Tibial nerve (tissue), 4 donors: Measurements from ENCODE around the gene TATDN3. TPM values are rescaled to one million over a fixed set of nuclear protein-coding genes. Genes with fewer than 3 reads are reported as not detected.

Source experiments
- DNase-seq, 2 donors: peaks; one replicate each; pipeline ENCODE4 v3.0.0-alpha.2; 2019; ENCODE audit warnings: low spot score in 2 of 2
- H3K27ac ChIP-seq, 4 donors: fragments of 200-600 bp; sonication (generic) in 3 of 4; one replicate each; pipeline ENCODE4 v1.5.1; 2017 to 2019; ENCODE audit warnings: mild to moderate bottlenecking in 1 of 4
- H3K27me3 ChIP-seq, 2 donors: fragments of 200-600 bp; sonication (generic) in 1 of 2; one replicate each; pipeline versions ENCODE4 v1.5.1 to v1.6.0; 2017 to 2019
- H3K36me3 ChIP-seq, 3 donors: fragments of 200-600 bp; sonication (generic); one replicate each; pipeline ENCODE4 v1.5.1; 2018 to 2019
- H3K4me1 ChIP-seq, 4 donors: fragments of 200-600 bp; sonication (generic) in 3 of 4; one replicate each; pipeline ENCODE4 v1.5.1; 2017 to 2019
- H3K4me3 ChIP-seq, 4 donors: fragments of 200-600 bp; sonication (generic) in 3 of 4; one replicate each; pipeline ENCODE4 v1.5.1; 2017 to 2019; ENCODE audit warnings: mild to moderate bottlenecking in 1 of 4, moderate library complexity in 1 of 4
- H3K9me3 ChIP-seq, 4 donors: fragments of 200-600 bp; sonication (generic) in 3 of 4; one replicate each; pipeline ENCODE4 v1.5.1; 2017 to 2019
- EP300 ChIP-seq, 2 donors: sonication (generic); formaldehyde crosslinking; IDR thresholded peaks; one replicate each; pipeline ENCODE4 v1.6.1; 2017; ENCODE audit warnings: antibody characterized with exemption in 2 of 2, mild to moderate bottlenecking in 1 of 2
- POLR2A ChIP-seq, 2 donors: fragments of 450-650 bp; IDR thresholded peaks; one replicate each; pipeline ENCODE4 v1.6.1; 2017; ENCODE audit warnings: antibody characterized with exemption in 2 of 2, mild to moderate bottlenecking in 2 of 2, moderate library complexity in 2 of 2
- WGBS, 2 donors: methylation state at CpG; one replicate each; pipeline ENCODE4 v1.1.5; 2018; 5-methylcytosine and 5-hydroxymethylcytosine counted together
- total RNA-seq, 4 donors: library from RNA; depleted of rRNA; stranded (reverse); fragments of >200 nt; gene quantifications; one replicate each; pipeline ENCODE4 v1.1.0, GENCODE V29; 2016
- TF ChIP-seq, protein P1 (sequence below), 5 experiments: fragments of 200-600 bp in 3 of 5; fragments of 450-650 bp in 2 of 5; sonication (generic) in 3 of 5; IDR thresholded peaks; one replicate each; pipeline ENCODE4 v1.5.1; 2016 to 2019; ENCODE audit warnings: antibody characterized with exemption in 5 of 5, mild to moderate bottlenecking in 3 of 5, moderate library complexity in 2 of 5

TATDN3 gene
- total RNA-seq, 4 donors from 2014 or later: 9.2 to 25.1 (median 13.0) TPM

DNA sequence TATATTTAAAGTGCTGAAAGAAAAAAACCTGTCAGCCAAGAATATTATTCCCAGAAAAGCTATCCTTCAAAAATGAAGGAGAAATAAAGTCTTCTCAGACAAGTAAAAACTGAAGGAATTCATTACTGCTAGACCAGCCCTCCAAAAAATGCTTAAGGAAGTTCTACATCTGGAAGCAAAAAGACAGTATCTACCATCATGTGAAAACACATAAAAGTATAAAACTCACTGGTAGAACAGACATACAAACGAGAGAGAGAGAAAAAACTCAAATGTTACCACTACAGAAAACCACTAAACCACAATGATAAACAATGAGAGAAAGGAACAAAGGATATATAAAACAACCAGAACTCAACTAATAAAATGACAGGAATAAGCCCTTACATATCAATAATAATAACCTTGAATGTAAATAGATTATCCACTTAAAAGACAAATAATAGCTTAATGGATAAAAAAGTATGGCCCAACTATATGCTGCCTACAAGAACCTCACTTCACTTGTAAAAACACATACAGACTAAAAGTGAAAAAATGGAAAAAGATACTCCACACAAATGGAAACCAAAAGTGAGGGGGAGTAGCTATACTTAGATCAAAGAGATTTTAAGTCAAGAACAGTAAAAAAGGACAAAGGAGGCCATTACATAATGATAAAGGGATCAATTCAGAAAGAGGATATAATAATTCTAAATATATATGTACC is 22.1 kb upstream of the TATDN3 start:
- WGBS, 2 donors: 75 to 77% methylated on average over 1 of the region's 1 CpG
- no peak overlapping the region for H3K4me3 ChIP-seq
- no peak overlapping the region for H3K27ac ChIP-seq
- no peaks in the 10 kb centered on the region for H3K4me1 ChIP-seq
- H3K27me3 ChIP-seq: no peaks in the 10 kb centered on the region
- no peak for DNase-seq
- H3K9me3 ChIP-seq: peaks cover 0 to 51% (median 16%) of the 10 kb centered on the region in 4 donors
- TF ChIP-seq EP300 (IDR thresholded peaks at IDR 0.05) (no peak), POLR2A (IDR thresholded peaks at IDR 0.05) (no peak)
- TF ChIP-seq, protein P1, sequence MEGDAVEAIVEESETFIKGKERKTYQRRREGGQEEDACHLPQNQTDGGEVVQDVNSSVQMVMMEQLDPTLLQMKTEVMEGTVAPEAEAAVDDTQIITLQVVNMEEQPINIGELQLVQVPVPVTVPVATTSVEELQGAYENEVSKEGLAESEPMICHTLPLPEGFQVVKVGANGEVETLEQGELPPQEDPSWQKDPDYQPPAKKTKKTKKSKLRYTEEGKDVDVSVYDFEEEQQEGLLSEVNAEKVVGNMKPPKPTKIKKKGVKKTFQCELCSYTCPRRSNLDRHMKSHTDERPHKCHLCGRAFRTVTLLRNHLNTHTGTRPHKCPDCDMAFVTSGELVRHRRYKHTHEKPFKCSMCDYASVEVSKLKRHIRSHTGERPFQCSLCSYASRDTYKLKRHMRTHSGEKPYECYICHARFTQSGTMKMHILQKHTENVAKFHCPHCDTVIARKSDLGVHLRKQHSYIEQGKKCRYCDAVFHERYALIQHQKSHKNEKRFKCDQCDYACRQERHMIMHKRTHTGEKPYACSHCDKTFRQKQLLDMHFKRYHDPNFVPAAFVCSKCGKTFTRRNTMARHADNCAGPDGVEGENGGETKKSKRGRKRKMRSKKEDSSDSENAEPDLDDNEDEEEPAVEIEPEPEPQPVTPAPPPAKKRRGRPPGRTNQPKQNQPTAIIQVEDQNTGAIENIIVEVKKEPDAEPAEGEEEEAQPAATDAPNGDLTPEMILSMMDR (IDR thresholded peaks at IDR 0.05): no peak
- peaks cover 0 to 87% (median 0%) of the 10 kb centered on the region in 3 donors for H3K36me3 ChIP-seq

DNA sequence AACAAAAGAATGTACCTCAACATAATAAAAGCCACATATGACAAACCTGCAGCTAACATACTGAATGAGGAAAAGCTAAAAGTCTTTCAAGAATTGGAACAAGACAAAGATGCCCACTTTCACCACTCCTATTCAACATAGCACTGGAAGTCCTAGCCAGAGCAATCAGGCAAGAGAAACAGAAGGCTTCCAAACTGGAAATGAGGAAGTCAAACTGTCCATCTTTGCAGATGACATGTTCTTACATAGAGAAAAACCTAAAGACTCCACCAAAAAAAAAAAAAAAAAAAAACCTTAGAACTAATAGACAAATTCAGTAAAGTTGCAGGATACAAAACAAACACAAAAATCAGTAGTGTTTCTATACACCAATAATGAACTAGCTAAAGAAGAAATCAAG is 20.4 kb upstream of the TATDN3 start:
- DNase-seq: no peak
- peaks cover 0 to 48% (median 16%) of the 10 kb centered on the region in 4 donors for H3K9me3 ChIP-seq
- H3K27ac ChIP-seq: no peak overlapping the region
- no peaks in the 10 kb centered on the region for H3K4me1 ChIP-seq
- H3K27me3 ChIP-seq: no peaks in the 10 kb centered on the region
- no peak overlapping the region for H3K4me3 ChIP-seq
- H3K36me3 ChIP-seq: peaks cover 0 to 81% (median 0%) of the 10 kb centered on the region in 3 donors
- TF ChIP-seq, protein P1 (IDR thresholded peaks at IDR 0.05): no peak
- TF ChIP-seq POLR2A (IDR thresholded peaks at IDR 0.05) (no peak), EP300 (IDR thresholded peaks at IDR 0.05) (no peak)

DNA sequence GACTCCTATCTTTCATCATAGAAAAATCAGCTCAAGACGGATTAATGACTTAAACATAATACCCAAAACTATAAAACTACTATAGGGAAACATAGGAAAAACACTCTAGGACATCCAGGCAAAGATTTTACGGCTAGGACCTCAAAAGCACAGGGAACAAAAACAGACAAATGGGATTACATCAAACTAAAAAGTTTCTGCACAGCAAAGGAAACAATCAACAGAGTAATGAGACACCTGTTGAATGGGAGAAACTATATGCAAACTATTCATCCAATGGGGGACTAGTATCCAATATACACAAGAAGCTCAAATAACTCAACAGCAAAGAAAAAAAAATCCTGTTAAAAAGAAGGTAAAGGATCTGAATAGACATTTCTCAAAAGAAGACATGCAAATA is 18.7 kb upstream of the TATDN3 start:
- Histone ChIP-seq H3K27ac (no peak overlapping the region), H3K9me3 (peaks cover 0 to 33% (median 11%) of the 10 kb centered on the region in 4 donors), H3K36me3 (peaks cover 0 to 64% (median 0%) of the 10 kb centered on the region in 3 donors), H3K4me1 (no peaks in the 10 kb centered on the region), H3K4me3 (no peak overlapping the region), H3K27me3 (no peaks in the 10 kb centered on the region)
- TF ChIP-seq, protein P1 (IDR thresholded peaks at IDR 0.05): no peak
- TF ChIP-seq POLR2A (IDR thresholded peaks at IDR 0.05): no peak
- no peak for TF ChIP-seq EP300 (IDR thresholded peaks at IDR 0.05)
- no peak for DNase-seq
- WGBS, 2 donors: 90 to 97% methylated on average over 2 of the region's 2 CpGs

DNA sequence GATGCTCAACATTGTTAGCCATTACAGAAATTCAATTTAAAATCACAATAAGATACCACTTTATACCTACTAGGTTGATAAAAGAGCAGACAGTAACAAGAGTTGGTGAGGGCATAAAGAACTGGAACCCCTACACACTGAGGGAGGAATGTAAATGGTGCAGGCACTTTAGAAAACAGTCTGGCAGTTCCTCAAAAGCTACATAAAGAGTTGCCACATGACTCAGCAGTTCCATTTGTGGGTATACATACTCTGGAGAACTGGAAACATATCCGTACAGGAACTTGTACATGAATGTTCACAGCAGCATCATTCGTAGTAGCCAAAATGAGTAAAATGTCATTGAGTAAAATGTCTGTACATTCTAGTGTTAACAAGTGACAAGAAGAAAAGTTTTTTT is 17.1 kb upstream of the TATDN3 start:
- peaks cover 0 to 55% (median 0%) of the 10 kb centered on the region in 3 donors for H3K36me3 ChIP-seq
- no peak for DNase-seq
- no peaks in the 10 kb centered on the region for H3K27me3 ChIP-seq
- no peak overlapping the region for H3K4me3 ChIP-seq
- no peak for TF ChIP-seq EP300 (IDR thresholded peaks at IDR 0.05)
- TF ChIP-seq POLR2A (IDR thresholded peaks at IDR 0.05): no peak
- TF ChIP-seq, protein P1 (IDR thresholded peaks at IDR 0.05): no peak
- 68 to 75% methylated on average over 2 of the region's 2 CpGs for WGBS, 2 donors
- no peak overlapping the region for H3K27ac ChIP-seq
- H3K9me3 ChIP-seq: peaks cover 0 to 18% (median 4%) of the 10 kb centered on the region in 4 donors
- H3K4me1 ChIP-seq: no peaks in the 10 kb centered on the region

DNA sequence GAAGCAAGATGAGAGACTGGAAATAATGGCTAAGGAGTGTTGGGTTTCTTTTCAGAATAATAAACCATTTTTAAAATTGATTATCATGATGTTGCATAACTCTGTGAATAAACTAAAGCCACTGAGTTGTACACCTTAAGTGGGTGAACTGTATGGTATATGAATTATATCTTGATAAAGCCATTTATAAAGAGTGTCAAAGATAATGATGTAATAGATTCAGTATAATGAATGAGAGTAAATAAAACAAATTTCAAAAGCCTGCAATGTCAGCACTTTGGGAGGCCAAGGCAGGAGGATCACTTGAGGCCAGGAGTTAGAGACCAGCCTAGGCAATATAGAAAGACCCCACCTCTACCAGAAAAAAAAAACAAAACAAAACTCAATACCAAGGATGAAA is 16.5 kb upstream of the TATDN3 start:
- no peaks in the 10 kb centered on the region for H3K4me1 ChIP-seq
- no peak overlapping the region for H3K4me3 ChIP-seq
- no peak for DNase-seq
- TF ChIP-seq POLR2A (IDR thresholded peaks at IDR 0.05) (no peak), EP300 (IDR thresholded peaks at IDR 0.05) (no peak)
- TF ChIP-seq, protein P1 (IDR thresholded peaks at IDR 0.05): no peak
- peaks cover 0 to 11% (median under 1%) of the 10 kb centered on the region in 4 donors for H3K9me3 ChIP-seq
- no peak overlapping the region for H3K27ac ChIP-seq
- H3K27me3 ChIP-seq: no peaks in the 10 kb centered on the region
- H3K36me3 ChIP-seq: peaks cover 0 to 49% (median 0%) of the 10 kb centered on the region in 3 donors
